Esophagus muscularis mucosa (tissue), 2 donors: ENCODE results near the gene ATG16L2.

Experiments
- EP300 ChIP-seq: sonication (generic); formaldehyde crosslinking; IDR thresholded peaks from one replicate; pipeline ENCODE4 v1.6.1; 2017; ENCODE audit warnings: antibody characterized with exemption
- POLR2A ChIP-seq: fragments of 450-650 bp; IDR thresholded peaks from one replicate; pipeline ENCODE4 v1.6.1; 2017; ENCODE audit warnings: antibody characterized with exemption, moderate library complexity, mild to moderate bottlenecking, low read depth

GRCh38 chr11:72871119-72871518 is 56.9 kb downstream of the ATG16L2 start:
- no peak for TF ChIP-seq EP300
- TF ChIP-seq POLR2A = no peak
